ENCODE measurements around the gene CTDP1. TPM values are rescaled to one million over a fixed set of nuclear protein-coding genes. Genes with fewer than 3 reads are reported as not detected.

Gene CTDP1
- total RNA-seq, 2 experiments from 2014 or later, result 11.9 to 15.4 TPM

- Histone ChIP-seq H3K27ac (ENCODE audit: low read depth, low read length, poor library complexity, severe bottlenecking) (no peak overlapping the region), H3K36me3 (ENCODE audit: insufficient read depth, low read length) (no peaks in the 10 kb centered on the region), H3K79me2 (ENCODE audit: insufficient read depth, low read depth, low read length) (no peaks in the 10 kb centered on the region), H3K9me2 (ENCODE audit: insufficient read depth, low read length) (no peaks in the 10 kb centered on the region), H3K4me3 (ENCODE audit: low read depth, low read length, poor library complexity, severe bottlenecking) (no peak overlapping the region), H4K20me1 (ENCODE audit: insufficient read depth, low read length) (no peaks in the 10 kb centered on the region), H3K4me1 (ENCODE audit: insufficient read depth, low read length, poor library complexity, severe bottlenecking) (no peaks in the 10 kb centered on the region), H3K4me2 (ENCODE audit: low read length) (no peak overlapping the region), H2AFZ (ENCODE audit: low read length) (no peak overlapping the region), H3K9me3 (ENCODE audit: low read length) (no peaks in the 10 kb centered on the region)
- DNase-seq (ENCODE audit: low spot score), result no peak
- no TSS peak for BruUV-seq (replicated peaks)
- POLR2A ChIA-PET, result no interaction called here
- CTCF ChIA-PET (ENCODE audit: unreplicated experiment), result no interaction called here
- intact Hi-C loops (cut with micrococcal nuclease; ENCODE audit: unreplicated experiment), result no loop called here
- TF ChIP-seq EZH2phosphoT487 (IDR thresholded peaks at IDR 0.05; ENCODE audit: borderline replicate concordance, low read depth, low read length) (no peak), CTCF (conservative IDR thresholded peaks at IDR 0.05; ENCODE audit: low read length) (no peak)
Observed at GRCh38 chr18:79741362-79741700, 61.7 kb downstream of the CTDP1 start.

DNA sequence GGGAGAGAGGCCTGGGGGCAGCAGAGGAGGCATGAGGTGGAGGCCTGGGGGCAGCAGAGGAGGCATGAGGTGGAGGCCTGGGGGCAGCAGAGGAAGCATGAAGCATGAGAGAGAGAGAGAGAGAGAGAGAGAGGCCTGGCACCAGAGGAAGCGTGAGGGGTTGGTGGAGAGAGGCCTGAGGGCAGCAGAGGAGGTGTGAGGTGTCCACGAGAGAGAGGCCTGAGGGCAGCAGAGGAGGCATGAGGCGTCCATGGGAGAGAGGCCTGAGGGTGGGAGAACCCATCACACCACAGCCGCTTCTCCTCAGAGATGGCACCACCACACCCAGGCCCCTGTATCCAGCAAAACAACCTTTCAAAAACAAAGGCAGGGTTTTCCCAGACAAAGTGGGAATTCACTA lies 62.5 kb downstream of the CTDP1 start:
- no peaks in the 10 kb centered on the region for H3K36me3 ChIP-seq (ENCODE audit: insufficient read depth, low read length)
- H3K9me3 ChIP-seq (ENCODE audit: low read length), result no peaks in the 10 kb centered on the region
- POLR2A ChIA-PET, result no interaction called here
- H3K4me3 ChIP-seq (ENCODE audit: low read depth, low read length, poor library complexity, severe bottlenecking), result no peak overlapping the region
- intact Hi-C loops (cut with micrococcal nuclease; ENCODE audit: unreplicated experiment), result no loop called here
- H4K20me1 ChIP-seq (ENCODE audit: insufficient read depth, low read length), result no peaks in the 10 kb centered on the region
- H3K4me1 ChIP-seq (ENCODE audit: insufficient read depth, low read length, poor library complexity, severe bottlenecking), result no peaks in the 10 kb centered on the region
- no peak for DNase-seq (ENCODE audit: low spot score)
- BruUV-seq (replicated peaks), result no TSS peak
- TF ChIP-seq CTCF (conservative IDR thresholded peaks at IDR 0.05; ENCODE audit: low read length) (no peak), EZH2phosphoT487 (IDR thresholded peaks at IDR 0.05; ENCODE audit: borderline replicate concordance, low read depth, low read length) (no peak)
- H3K9me2 ChIP-seq (ENCODE audit: insufficient read depth, low read length), result no peaks in the 10 kb centered on the region
- CTCF ChIA-PET (ENCODE audit: unreplicated experiment), result no interaction called here
- H3K4me2 ChIP-seq (ENCODE audit: low read length), result no peak overlapping the region
- no peaks in the 10 kb centered on the region for H3K79me2 ChIP-seq (ENCODE audit: insufficient read depth, low read depth, low read length)
- H3K27ac ChIP-seq (ENCODE audit: low read depth, low read length, poor library complexity, severe bottlenecking), result no peak overlapping the region
- no peak overlapping the region for H2AFZ ChIP-seq (ENCODE audit: low read length)

DNA sequence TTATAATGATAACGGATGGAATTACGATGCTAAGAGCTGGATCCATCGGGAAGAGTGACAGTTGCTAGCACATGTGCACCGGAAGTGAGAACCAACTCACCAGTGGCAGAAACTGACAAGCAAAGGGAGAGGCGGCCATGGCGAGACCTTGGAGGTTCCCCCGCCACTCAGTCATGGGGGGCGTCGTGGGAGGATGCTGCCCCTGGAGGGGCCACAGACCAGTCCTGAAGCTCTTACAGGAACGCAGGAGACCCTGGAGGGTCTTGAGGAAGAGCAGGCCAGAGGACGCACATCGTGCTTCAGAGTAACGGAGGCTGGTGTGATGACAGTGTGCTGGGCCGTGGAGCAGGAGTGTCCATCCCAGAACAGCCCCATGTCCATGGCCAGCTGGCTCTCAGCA lies 65.0 kb downstream of the CTDP1 start:
- H3K27ac ChIP-seq (ENCODE audit: low read depth, low read length, poor library complexity, severe bottlenecking), result no peak overlapping the region
- no peak overlapping the region for H3K4me2 ChIP-seq (ENCODE audit: low read length)
- TF ChIP-seq CTCF (conservative IDR thresholded peaks at IDR 0.05; ENCODE audit: low read length) (no peak), EZH2phosphoT487 (IDR thresholded peaks at IDR 0.05; ENCODE audit: borderline replicate concordance, low read depth, low read length) (no peak)
- H4K20me1 ChIP-seq (ENCODE audit: insufficient read depth, low read length), result no peaks in the 10 kb centered on the region
- BruUV-seq (replicated peaks), result no TSS peak
- no peaks in the 10 kb centered on the region for H3K36me3 ChIP-seq (ENCODE audit: insufficient read depth, low read length)
- POLR2A ChIA-PET, result no interaction called here
- H3K9me2 ChIP-seq (ENCODE audit: insufficient read depth, low read length), result no peaks in the 10 kb centered on the region
- H3K9me3 ChIP-seq (ENCODE audit: low read length), result no peaks in the 10 kb centered on the region
- no peaks in the 10 kb centered on the region for H3K4me1 ChIP-seq (ENCODE audit: insufficient read depth, low read length, poor library complexity, severe bottlenecking)
- no peak overlapping the region for H2AFZ ChIP-seq (ENCODE audit: low read length)
- CTCF ChIA-PET (ENCODE audit: unreplicated experiment), result no interaction called here
- no peak for DNase-seq (ENCODE audit: low spot score)
- intact Hi-C loops (cut with micrococcal nuclease; ENCODE audit: unreplicated experiment), result no loop called here
- no peak overlapping the region for H3K4me3 ChIP-seq (ENCODE audit: low read depth, low read length, poor library complexity, severe bottlenecking)
- H3K79me2 ChIP-seq (ENCODE audit: insufficient read depth, low read depth, low read length), result no peaks in the 10 kb centered on the region
